NCI-H2196 (cell line): ENCODE measurements around the gene PSMD14.

Experiments used
- DNase-seq: peaks from one replicate; lab custom pipeline; 2025; ENCODE audit not compliant: unreplicated experiment; lab: John Stamatoyannopoulos, UW

The PSMD14 gene

DNA sequence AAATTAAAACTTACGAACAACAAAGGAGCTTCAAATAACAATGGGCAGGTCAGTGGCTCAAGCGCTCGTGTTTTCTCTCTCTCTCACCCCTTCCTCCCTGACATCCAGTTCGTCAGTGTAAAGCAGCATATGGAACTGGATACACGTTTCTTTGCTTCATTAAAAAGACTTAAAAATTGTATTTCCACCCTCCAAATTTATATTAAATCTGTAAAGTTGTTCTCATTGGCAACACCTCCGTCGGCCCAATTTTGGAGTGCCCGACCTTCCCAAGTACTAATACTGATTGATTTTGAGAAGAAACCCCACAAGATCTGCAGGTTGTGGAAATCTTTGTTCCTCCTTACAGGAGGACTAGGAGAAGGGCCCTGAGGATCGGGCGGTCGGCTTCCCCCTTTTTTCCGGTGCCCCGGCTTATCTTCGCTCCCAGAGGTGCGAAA, 110.1 kb downstream of the PSMD14 start:
- no peak for DNase-seq

DNA sequence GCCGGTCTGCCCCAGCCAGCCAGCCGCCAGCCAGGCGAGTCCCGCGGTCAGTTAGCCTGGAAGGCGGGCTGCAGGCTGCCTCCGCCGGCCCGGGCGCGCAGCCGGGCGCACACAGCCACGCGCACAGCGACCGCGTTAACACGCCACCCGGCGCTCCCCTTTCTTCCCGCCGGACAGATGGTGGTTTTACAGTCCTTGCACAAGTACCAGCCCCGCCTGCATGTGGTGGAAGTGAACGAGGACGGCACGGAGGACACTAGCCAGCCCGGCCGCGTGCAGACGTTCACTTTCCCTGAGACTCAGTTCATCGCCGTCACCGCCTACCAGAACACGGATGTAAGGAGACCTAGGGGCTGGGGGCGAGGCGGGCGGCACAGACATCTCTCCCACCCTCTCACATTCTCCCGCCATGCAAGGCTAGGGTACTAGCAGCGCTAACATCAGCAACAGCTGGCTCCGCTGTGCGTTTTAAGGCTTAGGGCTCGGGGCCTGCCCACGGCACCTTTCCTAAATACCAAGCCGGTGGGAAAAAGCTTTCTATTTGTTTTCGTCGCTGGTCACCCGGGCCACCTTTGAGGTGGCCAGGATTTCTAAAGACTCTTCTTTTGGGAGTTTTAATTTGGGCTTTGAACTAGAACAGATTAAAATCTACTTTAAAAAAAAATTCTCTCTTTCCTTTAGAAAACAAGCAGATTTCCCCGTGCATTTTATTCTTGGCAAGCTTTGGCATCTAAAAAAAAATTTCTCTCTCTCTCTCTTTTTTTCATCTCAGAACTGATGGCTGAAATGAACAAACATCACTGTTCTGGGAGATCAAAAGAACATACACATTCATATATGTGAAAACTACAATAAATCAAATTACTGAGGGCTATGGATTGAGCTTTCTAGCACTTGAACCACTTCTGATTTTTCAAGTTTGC, 110.8 kb downstream of the PSMD14 start:
- DNase-seq, result no peak

DNA sequence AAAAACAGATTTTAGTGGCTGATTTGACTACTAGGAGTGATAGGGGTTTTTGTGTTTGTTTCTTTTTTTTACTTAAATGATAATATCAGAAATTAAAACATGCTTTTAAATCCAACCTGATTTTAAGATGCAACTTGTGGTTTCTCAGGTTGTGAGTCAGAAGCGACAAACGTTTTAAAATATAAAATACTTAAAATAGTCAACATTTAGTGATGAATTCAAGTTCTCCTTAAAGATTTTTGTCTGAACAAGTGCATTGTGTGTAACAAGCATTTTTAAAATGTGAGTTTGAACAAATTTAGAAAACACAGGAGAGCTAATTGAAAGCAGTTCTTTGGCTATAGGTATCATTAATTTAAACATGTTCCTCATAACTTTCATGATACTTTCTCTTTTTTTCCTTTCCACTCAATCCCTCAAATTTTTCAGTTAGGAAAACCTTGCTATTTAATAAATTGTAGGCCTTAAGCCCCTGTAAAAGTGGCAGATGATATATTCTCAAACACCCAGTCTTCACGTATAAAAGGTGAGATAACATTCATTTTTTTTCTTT, 111.5 kb downstream of the PSMD14 start:
- DNase-seq, result no peak

DNA sequence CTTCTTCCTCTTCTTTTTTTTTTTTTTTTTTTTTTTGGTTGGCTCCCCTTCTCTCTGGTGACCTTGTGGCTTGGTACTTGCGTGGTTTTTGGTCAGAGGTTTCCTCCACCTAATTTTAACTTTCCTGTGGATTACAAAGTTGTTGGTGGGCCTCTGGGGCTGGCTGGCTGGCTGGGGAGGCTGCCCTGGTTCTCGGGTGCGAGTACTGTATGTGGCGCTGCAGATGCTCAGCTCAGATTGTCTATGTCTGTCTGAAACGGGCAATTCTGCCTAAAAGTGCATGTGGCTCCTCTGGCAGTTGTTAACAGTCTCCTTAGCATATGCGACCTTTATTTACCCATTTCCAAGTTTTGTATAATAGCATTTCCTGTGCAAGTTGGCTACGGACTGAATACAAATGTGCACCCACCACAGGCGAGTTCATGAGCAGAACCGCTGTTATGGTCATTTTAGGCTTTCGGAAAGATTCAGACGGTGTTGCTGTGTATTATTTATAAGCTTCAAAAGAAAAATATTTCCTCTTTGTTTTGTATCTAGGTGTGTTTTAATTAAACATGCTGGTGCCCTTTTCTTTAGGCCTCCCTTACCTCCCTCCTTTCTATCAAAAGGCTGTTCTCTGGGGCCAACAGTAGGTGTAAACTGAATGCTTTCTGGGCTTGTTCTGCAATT, 112.3 kb downstream of the PSMD14 start:
- DNase-seq, result no peak

DNA sequence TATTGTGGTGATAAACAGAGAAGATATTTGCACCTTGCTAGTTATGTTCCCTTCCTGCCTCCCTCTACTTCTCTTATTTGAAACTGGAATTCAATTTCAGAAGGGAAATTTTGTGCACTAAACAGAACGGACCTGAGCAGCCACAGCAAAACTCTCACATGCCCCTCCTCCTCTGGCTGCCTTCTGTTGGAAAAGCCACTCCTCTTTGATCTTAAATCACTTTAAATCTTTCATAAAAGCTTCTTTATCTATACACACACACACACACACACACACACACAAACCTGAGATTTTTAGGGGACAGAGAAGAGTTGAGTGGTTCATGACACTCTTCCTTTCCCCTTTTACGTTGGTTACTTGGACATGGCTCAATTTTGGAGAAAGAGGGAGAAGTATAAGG, 113.5 kb downstream of the PSMD14 start:
- no peak for DNase-seq

DNA sequence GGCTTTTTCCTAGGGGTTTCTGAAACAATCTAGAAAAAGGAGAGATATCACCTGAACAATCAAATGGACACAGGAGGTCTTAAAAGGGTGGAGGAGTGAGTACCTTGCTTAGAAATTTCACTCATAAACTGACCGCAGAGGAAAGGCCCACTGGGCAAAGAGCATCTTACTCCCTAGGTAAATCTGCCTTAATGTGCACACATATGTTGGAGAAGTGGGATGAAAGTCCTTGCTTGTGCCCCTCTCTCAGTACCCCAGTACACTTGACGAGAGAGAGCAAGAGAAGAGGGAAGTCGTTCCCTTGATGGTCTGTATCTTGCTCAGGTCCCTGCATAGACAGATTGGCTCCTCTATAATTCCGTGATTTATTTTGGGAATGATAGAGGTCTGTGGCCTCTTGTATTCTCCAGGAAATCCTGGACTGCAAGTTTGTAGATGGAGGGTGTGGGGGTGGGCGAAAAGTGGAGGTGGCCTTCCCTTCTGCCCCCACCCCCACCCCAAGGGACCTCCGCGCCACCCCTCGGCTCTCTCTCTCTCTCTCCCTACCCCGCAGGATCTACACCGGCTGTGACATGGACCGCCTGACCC, 114.7 kb downstream of the PSMD14 start:
- no peak for DNase-seq

DNA sequence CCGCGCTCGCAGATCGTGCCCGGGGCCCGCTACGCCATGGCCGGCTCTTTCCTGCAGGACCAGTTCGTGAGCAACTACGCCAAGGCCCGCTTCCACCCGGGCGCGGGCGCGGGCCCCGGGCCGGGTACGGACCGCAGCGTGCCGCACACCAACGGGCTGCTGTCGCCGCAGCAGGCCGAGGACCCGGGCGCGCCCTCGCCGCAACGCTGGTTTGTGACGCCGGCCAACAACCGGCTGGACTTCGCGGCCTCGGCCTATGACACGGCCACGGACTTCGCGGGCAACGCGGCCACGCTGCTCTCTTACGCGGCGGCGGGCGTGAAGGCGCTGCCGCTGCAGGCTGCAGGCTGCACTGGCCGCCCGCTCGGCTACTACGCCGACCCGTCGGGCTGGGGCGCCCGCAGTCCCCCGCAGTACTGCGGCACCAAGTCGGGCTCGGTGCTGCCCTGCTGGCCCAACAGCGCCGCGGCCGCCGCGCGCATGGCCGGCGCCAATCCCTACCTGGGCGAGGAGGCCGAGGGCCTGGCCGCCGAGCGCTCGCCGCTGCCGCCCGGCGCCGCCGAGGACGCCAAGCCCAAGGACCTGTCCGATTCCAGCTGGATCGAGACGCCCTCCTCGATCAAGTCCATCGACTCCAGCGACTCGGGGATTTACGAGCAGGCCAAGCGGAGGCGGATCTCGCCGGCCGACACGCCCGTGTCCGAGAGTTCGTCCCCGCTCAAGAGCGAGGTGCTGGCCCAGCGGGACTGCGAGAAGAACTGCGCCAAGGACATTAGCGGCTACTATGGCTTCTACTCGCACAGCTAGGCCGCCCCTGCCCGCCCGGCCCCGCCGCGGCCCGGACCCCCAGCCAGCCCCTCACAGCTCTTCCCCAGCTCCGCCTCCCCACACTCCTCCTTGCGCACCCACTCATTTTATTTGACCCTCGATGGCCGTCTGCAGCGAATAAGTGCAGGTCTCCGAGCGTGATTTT, 115.5 kb downstream of the PSMD14 start:
- DNase-seq, result no peak

DNA sequence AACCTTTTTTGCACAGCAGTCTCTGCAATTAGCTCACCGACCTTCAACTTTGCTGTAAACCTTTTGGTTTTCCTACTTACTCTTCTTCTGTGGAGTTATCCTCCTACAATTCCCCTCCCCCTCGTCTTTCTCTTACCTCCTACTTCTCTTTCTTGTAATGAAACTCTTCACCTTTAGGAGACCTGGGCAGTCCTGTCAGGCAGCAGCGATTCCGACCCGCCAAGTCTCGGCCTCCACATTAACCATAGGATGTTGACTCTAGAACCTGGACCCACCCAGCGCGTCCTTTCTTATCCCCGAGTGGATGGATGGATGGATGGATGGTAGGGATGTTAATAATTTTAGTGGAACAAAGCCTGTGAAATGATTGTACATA, 116.2 kb downstream of the PSMD14 start:
- DNase-seq, result no peak

DNA sequence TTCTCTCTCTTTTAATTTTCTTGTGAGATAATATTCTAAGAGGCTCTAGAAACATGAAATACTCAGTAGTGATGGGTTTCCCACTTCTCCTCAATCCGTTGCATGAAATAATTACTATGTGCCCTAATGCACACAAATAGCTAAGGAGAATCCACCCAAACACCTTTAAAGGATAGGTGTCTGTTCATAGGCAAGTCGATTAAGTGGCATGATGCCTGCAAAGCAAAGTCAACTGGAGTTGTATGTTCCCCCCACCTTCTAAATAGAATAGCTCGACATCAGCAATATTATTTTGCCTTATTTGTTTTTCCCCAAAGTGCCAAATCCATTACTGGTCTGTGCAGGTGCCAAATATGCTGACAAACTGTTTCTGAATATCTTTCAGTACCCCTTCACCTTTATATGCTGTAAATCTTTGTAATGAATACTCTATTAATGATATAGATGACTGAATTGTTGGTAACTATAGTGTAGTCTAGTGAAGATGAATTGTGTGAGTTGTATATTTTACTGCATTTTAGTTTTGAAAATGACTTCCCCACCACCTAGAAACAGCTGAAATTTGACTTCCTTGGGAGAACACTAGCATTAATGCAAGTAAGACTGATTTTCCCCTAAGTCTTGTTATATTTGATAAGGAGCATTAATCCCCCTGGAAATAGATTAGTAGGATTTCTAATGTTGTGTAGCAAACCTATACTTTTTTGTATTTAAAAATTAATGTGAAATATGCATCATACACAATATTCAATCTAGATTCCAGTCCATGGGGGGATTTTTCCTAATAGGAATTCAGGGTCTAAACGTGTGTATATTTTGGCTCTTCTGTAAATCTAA, 116.9 kb downstream of the PSMD14 start:
- DNase-seq, result no peak

DNA sequence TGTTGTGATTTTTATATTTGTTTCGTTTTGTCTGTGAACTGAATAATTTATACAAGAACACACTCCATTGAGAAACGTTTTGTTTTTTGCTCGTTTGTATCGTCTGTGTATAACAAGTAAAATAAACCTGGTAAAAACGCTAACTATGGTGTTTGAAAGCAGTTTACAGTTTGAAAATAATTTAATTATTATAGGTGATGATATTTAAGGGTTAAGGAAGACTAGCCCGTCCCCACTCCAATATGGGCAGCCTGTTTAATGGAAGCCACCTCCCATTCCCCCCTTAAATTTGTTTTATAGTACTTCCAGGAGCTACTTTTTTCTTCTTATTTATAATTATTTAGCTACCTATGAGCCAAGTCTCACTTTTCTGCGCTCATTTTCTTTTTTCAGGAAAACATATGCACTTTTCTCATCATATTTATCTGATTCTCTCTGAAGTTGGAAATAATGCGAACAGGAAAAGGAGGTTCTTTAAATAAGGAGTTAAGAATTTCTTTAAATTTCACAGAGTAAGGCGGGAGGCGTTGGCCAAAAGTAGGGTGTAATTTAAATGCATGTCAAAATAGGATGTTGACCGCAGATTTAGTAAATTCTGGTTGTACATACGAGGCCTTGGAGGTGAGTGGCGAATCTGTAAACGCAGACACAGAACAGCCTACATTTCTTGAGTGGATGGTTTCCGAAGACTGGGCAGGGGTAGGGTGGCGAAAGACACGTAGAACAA, 117.7 kb downstream of the PSMD14 start:
- no peak for DNase-seq

DNA sequence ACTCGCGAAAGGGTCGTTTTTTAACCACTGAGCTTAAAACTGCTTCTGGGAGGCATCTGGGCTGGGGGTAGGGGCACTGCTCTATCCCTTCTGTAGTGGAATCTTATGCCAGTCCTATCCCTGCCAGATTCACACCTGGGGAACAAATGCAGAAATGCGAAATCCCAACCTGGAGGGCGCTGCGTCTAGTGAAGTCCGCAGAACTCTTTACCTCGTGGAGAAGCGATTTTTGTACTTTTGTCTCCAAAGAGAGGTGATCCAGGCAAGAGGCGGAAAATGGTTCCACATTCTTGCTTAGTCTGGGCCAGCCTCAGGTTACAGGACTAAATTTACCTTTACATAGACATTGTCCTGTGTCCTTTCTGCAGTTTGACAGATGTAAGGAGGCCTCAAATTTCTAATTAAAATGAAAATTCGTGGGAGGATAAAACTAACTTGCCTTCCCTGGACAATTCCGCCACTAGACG, 118.3 kb downstream of the PSMD14 start:
- DNase-seq, result no peak

DNA sequence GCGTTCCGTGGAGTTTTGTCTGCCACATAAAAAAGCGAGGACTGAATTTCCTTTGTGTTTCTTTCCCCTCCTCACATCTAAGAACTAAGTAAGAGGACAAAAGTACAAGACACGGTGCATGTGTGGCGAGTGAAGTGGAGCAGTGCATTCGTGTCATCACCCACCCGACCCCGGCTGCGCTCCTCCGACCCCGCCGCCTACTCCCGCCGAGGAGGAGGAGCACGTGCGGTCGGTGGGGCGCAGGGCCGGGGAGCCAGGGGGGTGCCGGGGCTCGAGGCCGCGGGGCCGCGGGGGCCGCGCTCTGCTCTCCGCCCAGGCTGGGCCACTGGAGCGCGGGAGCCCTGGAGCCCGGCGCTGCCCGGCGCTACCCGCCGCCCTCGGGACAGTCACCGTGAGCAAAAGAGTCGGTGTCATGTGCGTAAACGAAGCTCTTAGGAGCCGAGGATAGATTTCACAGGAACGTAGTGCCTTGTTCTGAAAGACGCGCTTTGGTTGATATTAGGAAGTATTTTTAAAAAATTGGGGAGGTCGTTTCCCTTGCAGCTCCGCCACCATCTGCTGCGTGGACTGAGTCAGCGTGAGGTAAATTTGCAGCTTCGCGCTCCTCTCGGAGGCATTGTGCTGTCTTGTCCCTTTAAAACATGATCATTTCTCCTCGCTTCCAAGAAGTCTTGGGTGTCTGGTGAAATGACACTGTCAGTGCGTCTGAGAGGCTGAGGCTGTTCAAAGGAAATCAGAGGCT, 118.9 kb downstream of the PSMD14 start:
- no peak for DNase-seq

DNA sequence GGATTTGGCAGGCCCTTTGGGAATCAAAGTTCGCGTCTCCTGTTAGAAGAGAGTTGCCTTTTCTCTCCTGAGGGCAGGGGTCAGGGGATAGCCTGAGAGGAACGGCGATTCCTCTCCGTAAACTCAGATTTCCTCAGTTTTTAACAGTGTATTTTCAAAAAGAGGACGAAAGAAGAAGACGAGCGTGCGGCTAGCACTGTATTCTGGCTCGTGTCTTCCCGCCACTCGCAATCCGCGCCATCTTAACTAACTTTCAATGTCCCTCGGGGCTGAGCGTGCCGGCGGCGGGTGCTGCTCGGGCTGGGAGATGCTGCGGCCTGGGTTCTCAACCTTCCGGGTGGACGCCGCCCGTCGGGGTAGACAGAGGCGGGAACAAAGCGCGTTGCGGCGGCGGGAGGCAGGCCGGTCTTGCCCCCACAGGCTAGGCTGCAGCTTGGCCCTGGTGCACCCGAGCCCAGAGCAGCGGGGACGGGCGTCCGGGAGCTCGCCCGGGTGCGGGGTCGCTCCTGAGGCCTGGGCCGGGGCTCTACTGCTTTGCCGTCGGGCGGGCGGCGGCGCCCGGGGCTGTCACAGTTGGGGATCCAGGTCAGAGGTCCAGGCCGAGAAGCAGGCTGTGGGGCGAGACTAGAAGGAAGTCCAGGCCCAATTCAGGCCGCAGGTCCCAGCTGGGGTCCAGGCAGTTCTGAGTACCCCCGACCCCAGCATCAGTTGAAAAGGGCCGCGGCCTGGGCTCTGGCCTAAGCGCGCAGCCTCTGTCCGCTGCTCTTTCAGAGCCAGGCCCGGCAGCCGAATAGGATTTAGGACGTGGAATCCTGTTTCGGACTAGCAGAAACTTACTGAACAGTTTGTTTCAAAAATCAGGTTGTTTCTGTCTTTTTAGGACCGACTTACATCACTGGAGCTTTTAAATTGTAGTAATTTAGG, 119.7 kb downstream of the PSMD14 start:
- no peak for DNase-seq

DNA sequence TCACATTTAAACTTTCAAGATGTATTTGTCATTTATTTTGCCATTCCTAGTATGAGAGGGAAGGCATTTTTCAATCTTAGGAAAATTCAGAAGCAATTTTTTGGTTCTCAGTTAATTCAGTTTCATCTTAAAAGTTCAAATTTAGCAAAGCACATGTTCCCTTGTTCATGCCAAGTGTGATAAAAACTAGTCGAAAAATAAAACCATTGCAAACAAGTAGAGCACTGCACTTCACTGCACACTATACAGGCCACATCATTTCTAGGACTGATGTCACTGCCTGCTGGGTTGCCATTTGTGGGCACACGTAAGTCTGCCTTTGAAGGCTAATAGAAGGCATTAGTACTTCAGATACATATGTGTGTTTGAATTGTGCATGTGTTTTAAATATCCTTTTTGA, 122.2 kb downstream of the PSMD14 start:
- DNase-seq, result no peak

DNA sequence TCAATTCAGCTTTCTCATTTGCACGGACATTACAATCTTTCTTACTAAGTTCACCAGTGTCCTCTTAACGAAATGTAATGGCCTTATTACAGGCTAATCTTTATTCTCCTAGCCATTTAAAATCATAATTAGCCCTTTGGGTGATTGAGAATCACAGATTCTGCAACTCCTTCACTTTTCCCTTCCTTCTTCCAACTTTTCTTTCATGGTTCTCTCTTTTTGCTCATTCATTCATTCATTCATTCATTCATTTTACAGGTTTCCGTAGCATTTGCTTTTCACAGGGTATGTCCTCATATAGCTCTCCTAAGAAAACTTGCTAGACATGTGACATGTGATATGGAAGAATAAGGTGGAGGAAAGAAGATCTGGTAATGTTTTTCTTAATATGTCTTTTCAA, 123.9 kb downstream of the PSMD14 start:
- no peak for DNase-seq

DNA sequence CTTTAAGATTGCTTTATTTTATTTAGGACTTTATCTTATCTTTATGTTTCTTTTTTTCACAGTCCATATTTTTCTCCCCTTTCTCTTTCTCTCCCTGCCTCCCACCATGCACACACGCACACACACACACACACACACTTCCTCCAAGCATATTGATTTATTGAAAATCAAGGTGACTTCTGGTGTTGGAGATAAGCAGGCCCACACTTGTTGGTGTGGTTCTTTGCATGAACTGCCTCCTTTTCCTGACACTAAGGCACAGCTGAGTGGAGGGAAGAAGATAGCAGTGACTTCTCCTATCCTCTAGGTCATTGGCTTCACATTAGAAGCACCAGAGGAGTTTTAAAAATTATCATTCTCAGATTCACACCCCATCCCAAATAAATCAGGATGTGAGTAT, 125.9 kb downstream of the PSMD14 start:
- DNase-seq, result no peak

DNA sequence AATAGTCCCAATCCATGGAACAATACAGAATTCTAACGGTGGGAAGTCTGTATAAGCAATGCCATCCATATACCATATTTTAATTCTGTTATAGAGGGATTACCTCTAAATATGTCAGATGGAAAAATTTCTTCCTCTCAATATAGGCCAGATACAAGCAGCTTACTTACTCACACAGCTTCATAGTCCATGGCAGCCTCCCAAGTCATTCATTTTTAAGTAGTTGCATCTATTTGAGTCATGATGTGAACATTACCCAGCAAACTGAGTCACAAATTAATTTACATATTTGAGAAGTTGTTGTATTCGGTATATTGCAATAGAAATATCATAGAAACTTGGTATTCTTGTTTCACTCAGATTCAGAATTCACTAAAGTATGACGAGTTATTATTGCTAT, 128.2 kb downstream of the PSMD14 start:
- no peak for DNase-seq
